Loucy (cell line): Measurements from ENCODE around the gene NCAPH2.

Experiments used
- H2AFZ ChIP-seq: fragments of 200-600 bp; sonication (generic); 2 replicates; pipeline ENCODE4 v1.6.0; 2016; ENCODE audit warnings: antibody characterized with exemption, mild to moderate bottlenecking, low read length, moderate library complexity
- H3F3A ChIP-seq: fragments of 200-600 bp; 2 replicates; pipeline ENCODE4 v1.6.0; 2016; ENCODE audit warnings: antibody characterized with exemption, low read depth, mild to moderate bottlenecking
- H3K27me3 ChIP-seq: fragments of 200-600 bp; sonication (generic); 2 replicates; pipeline ENCODE4 v1.6.1; 2014; ENCODE audit warnings: low read length, mild to moderate bottlenecking; ENCODE audit not compliant: insufficient read depth, poor library complexity, severe bottlenecking
- H3K36me3 ChIP-seq: fragments of 200-600 bp; sonication (generic); 2 replicates; pipeline ENCODE4 v1.6.1; 2016; ENCODE audit warnings: low read length; ENCODE audit not compliant: insufficient read depth
- H3K4me1 ChIP-seq: fragments of 200-600 bp; sonication (generic); 2 replicates; pipeline ENCODE4 v1.5.1; 2014; ENCODE audit warnings: low read length, mild to moderate bottlenecking; ENCODE audit not compliant: insufficient read depth, poor library complexity, severe bottlenecking
- H3K4me2 ChIP-seq: fragments of 200-600 bp; sonication (generic); 2 replicates; pipeline ENCODE4 v1.6.0; 2014; ENCODE audit warnings: antibody characterized with exemption, low read length, low read depth, mild to moderate bottlenecking; ENCODE audit not compliant: poor library complexity, severe bottlenecking
- H3K4me3 ChIP-seq: fragments of 200-600 bp; sonication (generic); 2 replicates; pipeline ENCODE4 v1.5.1; 2014; ENCODE audit warnings: low read length, mild to moderate bottlenecking, mixed read lengths; ENCODE audit not compliant: poor library complexity, severe bottlenecking
- H3K79me2 ChIP-seq: fragments of 200-600 bp; sonication (generic); 2 replicates; pipeline ENCODE4 v1.6.1; 2014; ENCODE audit warnings: low read length; ENCODE audit not compliant: insufficient read depth
- H3K9ac ChIP-seq: fragments of 200-600 bp; sonication (generic); 2 replicates; pipeline ENCODE4 v1.6.0; 2014; ENCODE audit warnings: mild to moderate bottlenecking, low read depth, low read length, moderate library complexity; ENCODE audit not compliant: poor library complexity, severe bottlenecking
- H3K9me2 ChIP-seq: fragments of 200-600 bp; sonication (generic); replicated peaks from 2 replicates; pipeline ENCODE4 v1.6.1; 2016; ENCODE audit warnings: low read depth, low read length, mixed read lengths
- H3K9me3 ChIP-seq: fragments of 200-600 bp; sonication (generic); 2 replicates; pipeline ENCODE4 v1.6.1; 2014; ENCODE audit warnings: mild to moderate bottlenecking, antibody characterized with exemption, low read length, low read depth; ENCODE audit not compliant: insufficient read depth
- H4K20me1 ChIP-seq: fragments of 200-600 bp; sonication (generic); 2 replicates; pipeline ENCODE4 v1.6.0; 2014; ENCODE audit warnings: antibody characterized with exemption, low read length, mild to moderate bottlenecking; ENCODE audit not compliant: insufficient read depth, poor library complexity, severe bottlenecking
- EZH2phosphoT487 ChIP-seq: fragments of 200-600 bp; IDR thresholded peaks from 2 replicates; pipeline ENCODE4 v1.6.1; 2018; ENCODE audit warnings: antibody characterized with exemption, mild to moderate bottlenecking, moderate library complexity, borderline replicate concordance
- TF ChIP-seq, protein P1 (sequence below): fragments of 200-600 bp; sonication (generic); conservative IDR thresholded peaks from 2 replicates; pipeline ENCODE4 v1.5.1; 2014; ENCODE audit warnings: mild to moderate bottlenecking, antibody characterized with exemption, low read length

The NCAPH2 gene

GRCh38 chr22:50460938-50461337 lies 47.1 kb upstream of the NCAPH2 start:
- Histone ChIP-seq H3K27me3 (no peaks in the 10 kb centered on the region), H3K36me3 (peaks cover 95% of the 10 kb centered on the region; the same call in 1 of the 2 replicates), H3F3A (no peaks in the 10 kb centered on the region)

GRCh38 chr22:50461536-50461935 lies 46.5 kb upstream of the NCAPH2 start:
- H3K79me2 ChIP-seq, result peaks cover 23% of the 10 kb centered on the region; the same call in 1 of the 2 replicates
- H3K4me2 ChIP-seq, result no peak overlapping the region
- H3K9ac ChIP-seq, result no peak overlapping the region
- H3F3A ChIP-seq, result no peaks in the 10 kb centered on the region
- no peaks in the 10 kb centered on the region for H3K9me3 ChIP-seq
- H3K27me3 ChIP-seq, result no peaks in the 10 kb centered on the region
- TF ChIP-seq, protein P1, sequence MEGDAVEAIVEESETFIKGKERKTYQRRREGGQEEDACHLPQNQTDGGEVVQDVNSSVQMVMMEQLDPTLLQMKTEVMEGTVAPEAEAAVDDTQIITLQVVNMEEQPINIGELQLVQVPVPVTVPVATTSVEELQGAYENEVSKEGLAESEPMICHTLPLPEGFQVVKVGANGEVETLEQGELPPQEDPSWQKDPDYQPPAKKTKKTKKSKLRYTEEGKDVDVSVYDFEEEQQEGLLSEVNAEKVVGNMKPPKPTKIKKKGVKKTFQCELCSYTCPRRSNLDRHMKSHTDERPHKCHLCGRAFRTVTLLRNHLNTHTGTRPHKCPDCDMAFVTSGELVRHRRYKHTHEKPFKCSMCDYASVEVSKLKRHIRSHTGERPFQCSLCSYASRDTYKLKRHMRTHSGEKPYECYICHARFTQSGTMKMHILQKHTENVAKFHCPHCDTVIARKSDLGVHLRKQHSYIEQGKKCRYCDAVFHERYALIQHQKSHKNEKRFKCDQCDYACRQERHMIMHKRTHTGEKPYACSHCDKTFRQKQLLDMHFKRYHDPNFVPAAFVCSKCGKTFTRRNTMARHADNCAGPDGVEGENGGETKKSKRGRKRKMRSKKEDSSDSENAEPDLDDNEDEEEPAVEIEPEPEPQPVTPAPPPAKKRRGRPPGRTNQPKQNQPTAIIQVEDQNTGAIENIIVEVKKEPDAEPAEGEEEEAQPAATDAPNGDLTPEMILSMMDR, result no peak
- no peak for TF ChIP-seq EZH2phosphoT487
- no peak overlapping the region for H2AFZ ChIP-seq
- no peaks in the 10 kb centered on the region for H3K4me1 ChIP-seq
- no peak overlapping the region for H3K4me3 ChIP-seq
- H4K20me1 ChIP-seq, result peaks cover 12% of the 10 kb centered on the region
- no peaks in the 10 kb centered on the region for H3K9me2 ChIP-seq
- H3K36me3 ChIP-seq, result peaks cover 97% of the 10 kb centered on the region; the same call in 1 of the 2 replicates

More at GRCh38 chr22:50460938-50461337, 47.1 kb upstream of the NCAPH2 start:
- Histone ChIP-seq H3K4me2 (no peak overlapping the region), H3K9ac (no peak overlapping the region), H3K9me2 (no peaks in the 10 kb centered on the region), H3K79me2 (peaks cover 17% of the 10 kb centered on the region; the same call in 1 of the 2 replicates), H4K20me1 (peaks cover 13% of the 10 kb centered on the region), H3K4me3 (no peak overlapping the region), H3K4me1 (no peaks in the 10 kb centered on the region), H2AFZ (no peak overlapping the region), H3K9me3 (no peaks in the 10 kb centered on the region)
- TF ChIP-seq, protein P1, result no peak

DNA sequence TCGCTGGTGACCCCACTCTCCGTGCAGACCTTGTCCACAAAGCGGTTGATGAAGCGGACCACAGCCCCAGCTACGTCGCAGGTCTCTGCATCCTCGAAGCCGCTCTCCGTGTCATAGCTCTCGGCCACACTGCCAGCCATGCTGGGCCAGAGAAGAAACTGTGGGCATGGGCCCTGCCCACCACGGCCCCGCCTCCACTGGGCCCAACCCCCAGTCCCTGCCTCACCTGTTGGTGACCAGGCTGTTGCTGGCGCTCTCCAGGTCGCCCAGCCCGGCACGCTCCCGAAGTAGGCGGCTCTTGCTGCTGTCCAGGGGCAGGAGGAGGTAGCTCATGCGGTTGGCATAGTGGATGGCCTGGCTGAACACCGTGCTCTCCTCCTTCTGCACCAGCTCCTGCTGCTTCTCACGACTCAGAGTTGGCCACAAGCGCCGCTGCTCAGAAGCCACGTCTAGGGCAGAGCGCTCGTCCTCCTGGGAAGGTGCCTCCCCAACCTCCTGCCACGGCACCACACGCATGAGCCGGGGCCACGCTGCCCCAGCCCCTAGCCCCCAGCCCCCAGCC lies 46.0 kb upstream of the NCAPH2 start:
- H3K9me3 ChIP-seq, result no peaks in the 10 kb centered on the region
- no peaks in the 10 kb centered on the region for H3F3A ChIP-seq
- H3K4me1 ChIP-seq, result peaks cover 5% of the 10 kb centered on the region
- H2AFZ ChIP-seq, result no peak overlapping the region
- H3K27me3 ChIP-seq, result no peaks in the 10 kb centered on the region
- TF ChIP-seq, protein P1, result no peak
- TF ChIP-seq EZH2phosphoT487, result no peak
- no peak overlapping the region for H3K4me3 ChIP-seq
- peaks cover 11% of the 10 kb centered on the region for H4K20me1 ChIP-seq
- H3K9me2 ChIP-seq, result no peaks in the 10 kb centered on the region
- peaks cover 28% of the 10 kb centered on the region for H3K79me2 ChIP-seq
- peaks cover 97% of the 10 kb centered on the region; the same call in 1 of the 2 replicates for H3K36me3 ChIP-seq
- H3K4me2 ChIP-seq, result no peak overlapping the region
- H3K9ac ChIP-seq, result no peak overlapping the region
